Colonic mucosa (tissue), 4 donors: ENCODE results near the gene BLMH. TPM values are rescaled to one million over a fixed set of nuclear protein-coding genes. Genes with fewer than 3 reads are reported as not detected.

Experiments used
- DNase-seq: peaks from one replicate; pipeline ENCODE4 v3.0.0-alpha.2; 2020
- H3K27ac ChIP-seq: fragments of 200-600 bp; one replicate; pipeline ENCODE4 v1.8.0; 2021
- H3K27me3 ChIP-seq: fragments of 200-600 bp; one replicate; pipeline ENCODE4 v1.8.0; 2021
- H3K36me3 ChIP-seq: fragments of 200-600 bp; one replicate; pipeline ENCODE4 v1.8.0; 2021
- H3K4me1 ChIP-seq: fragments of 200-600 bp; one replicate; pipeline ENCODE4 v1.8.0; 2021; ENCODE audit warnings: mild to moderate bottlenecking
- H3K4me3 ChIP-seq: fragments of 200-600 bp; one replicate; pipeline ENCODE4 v1.8.0; 2021
- H3K9ac ChIP-seq, 2 donors: one replicate each; pipeline ENCODE4 v1.7.0; 2013; ENCODE audit warnings: control low read depth in 2 of 2, low read depth in 2 of 2, low read length in 2 of 2
- H3K9me3 ChIP-seq: fragments of 200-600 bp; one replicate; pipeline ENCODE4 v1.8.0; 2021
- CTCF ChIP-seq: fragments of 200-600 bp; IDR thresholded peaks from one replicate; pipeline ENCODE4 v1.8.0; 2022; ENCODE audit warnings: antibody characterized with exemption, mild to moderate bottlenecking
- intact Hi-C: fragments of 100-400 bp; cut with DNase I; formaldehyde crosslinking; loops from one replicate; pipeline ENCODE4 v1.14.1; 2022
- total RNA-seq, 2 donors: library from RNA; stranded (reverse); fragmentation: NEBNext Ultra II Directional in 1 of 2; extraction: Animal tissue kit (Norgen Biotek cat#: 25700) in 1 of 2; gene quantifications; one replicate each; pipeline ENCODE4 v1.2.1, GENCODE V29; 2021
- donor health status: healthy.
- donor health status: DM: no; HTN: no; CAD: no.
- donor health status: DM: no; HTN: no; CAD: no.

The BLMH gene
- total RNA-seq, 2 donors from 2014 or later = 21.8 to 33.7 TPM

- H3K4me3 ChIP-seq = no peak overlapping the region
- no peak for TF ChIP-seq CTCF
- DNase-seq = no peak
- H3K9me3 ChIP-seq = no peaks in the 10 kb centered on the region
- intact Hi-C loops = loop anchor here (10.0 kb wide), 1 partner anchor 173 kb away; no protein-coding TSS in a partner anchor
- no peak overlapping the region for H3K9ac ChIP-seq
- no peaks in the 10 kb centered on the region for H3K27me3 ChIP-seq
- no peaks in the 10 kb centered on the region for H3K36me3 ChIP-seq
- H3K27ac ChIP-seq = no peak overlapping the region
- no peaks in the 10 kb centered on the region for H3K4me1 ChIP-seq
Measured at GRCh38 chr17:30278032-30278431, 13.7 kb downstream of the BLMH start.

- Histone ChIP-seq H3K4me1 (no peaks in the 10 kb centered on the region), H3K36me3 (no peaks in the 10 kb centered on the region), H3K27me3 (no peaks in the 10 kb centered on the region), H3K9ac (no peak overlapping the region), H3K9me3 (no peaks in the 10 kb centered on the region), H3K27ac (no peak overlapping the region), H3K4me3 (no peak overlapping the region)
- intact Hi-C loops = loop anchor here (10.0 kb wide), 1 partner anchor 171 kb away; no protein-coding TSS in a partner anchor
- TF ChIP-seq CTCF = no peak
- DNase-seq = no peak
Measured at GRCh38 chr17:30275911-30276310, 15.8 kb downstream of the BLMH start.

GRCh38 chr17:30274887-30275286 lies 16.9 kb downstream of the BLMH start:
- intact Hi-C loops = loop anchor here (10.0 kb wide), 1 partner anchor 170 kb away; no protein-coding TSS in a partner anchor
- TF ChIP-seq CTCF = no peak
- H3K36me3 ChIP-seq = no peaks in the 10 kb centered on the region

GRCh38 chr17:30273373-30273772 lies 18.4 kb downstream of the BLMH start:
- no peak for TF ChIP-seq CTCF
- no peaks in the 10 kb centered on the region for H3K27me3 ChIP-seq
- no peak overlapping the region for H3K9ac ChIP-seq
- no peak overlapping the region for H3K27ac ChIP-seq
- H3K9me3 ChIP-seq = no peaks in the 10 kb centered on the region
- DNase-seq = no peak
- H3K4me3 ChIP-seq = no peak overlapping the region
- intact Hi-C loops = loop anchor here (10.0 kb wide), 1 partner anchor 169 kb away; no protein-coding TSS in a partner anchor
- H3K36me3 ChIP-seq = no peaks in the 10 kb centered on the region
- no peaks in the 10 kb centered on the region for H3K4me1 ChIP-seq

More at GRCh38 chr17:30274887-30275286, 16.9 kb downstream of the BLMH start:
- no peaks in the 10 kb centered on the region for H3K4me1 ChIP-seq
- DNase-seq = no peak
- H3K9ac ChIP-seq = no peak overlapping the region
- H3K27me3 ChIP-seq = no peaks in the 10 kb centered on the region
- no peak overlapping the region for H3K4me3 ChIP-seq
- H3K9me3 ChIP-seq = no peaks in the 10 kb centered on the region
- no peak overlapping the region for H3K27ac ChIP-seq

GRCh38 chr17:30271102-30271501 lies 20.6 kb downstream of the BLMH start:
- no peak for DNase-seq
- Histone ChIP-seq H3K9me3 (no peaks in the 10 kb centered on the region), H3K9ac (no peak overlapping the region), H3K4me1 (no peaks in the 10 kb centered on the region), H3K4me3 (no peak overlapping the region), H3K27ac (no peak overlapping the region), H3K36me3 (no peaks in the 10 kb centered on the region), H3K27me3 (no peaks in the 10 kb centered on the region)
- TF ChIP-seq CTCF = no peak
- intact Hi-C loops = loop anchor here (10.0 kb wide), 1 partner anchor 166 kb away; no protein-coding TSS in a partner anchor
